Tibial nerve (tissue), 3 donors: ENCODE results near the gene TATDN3.

ENCODE experiments used
- CTCF ChIP-seq, 5 experiments: fragments of 200-600 bp in 3 of 5; fragments of 450-650 bp in 2 of 5; sonication (generic) in 3 of 5; IDR thresholded peaks; one replicate each; pipeline ENCODE4 v1.5.1; 2016 to 2019; ENCODE audit warnings: antibody characterized with exemption in 5 of 5, mild to moderate bottlenecking in 3 of 5, moderate library complexity in 2 of 5
- POLR2A ChIP-seq, 2 donors: fragments of 450-650 bp; IDR thresholded peaks; one replicate each; pipeline ENCODE4 v1.6.1; 2017; ENCODE audit warnings: antibody characterized with exemption in 2 of 2, mild to moderate bottlenecking in 2 of 2, moderate library complexity in 2 of 2

GRCh38 chr1:212753749-212754148 lies 37.9 kb upstream of the TATDN3 start:
- TF ChIP-seq CTCF (IDR thresholded peaks at IDR 0.05): no peak
- no peak for TF ChIP-seq POLR2A (IDR thresholded peaks at IDR 0.05)
